ENCODE data around the gene PRDM16. TPM values are rescaled to one million over a fixed set of nuclear protein-coding genes. Genes with fewer than 3 reads are reported as not detected.

The PRDM16 gene
- total RNA-seq, 4 donors from 2014 or later, result 5.4 to 13.2 (median 7.7) TPM

DNA sequence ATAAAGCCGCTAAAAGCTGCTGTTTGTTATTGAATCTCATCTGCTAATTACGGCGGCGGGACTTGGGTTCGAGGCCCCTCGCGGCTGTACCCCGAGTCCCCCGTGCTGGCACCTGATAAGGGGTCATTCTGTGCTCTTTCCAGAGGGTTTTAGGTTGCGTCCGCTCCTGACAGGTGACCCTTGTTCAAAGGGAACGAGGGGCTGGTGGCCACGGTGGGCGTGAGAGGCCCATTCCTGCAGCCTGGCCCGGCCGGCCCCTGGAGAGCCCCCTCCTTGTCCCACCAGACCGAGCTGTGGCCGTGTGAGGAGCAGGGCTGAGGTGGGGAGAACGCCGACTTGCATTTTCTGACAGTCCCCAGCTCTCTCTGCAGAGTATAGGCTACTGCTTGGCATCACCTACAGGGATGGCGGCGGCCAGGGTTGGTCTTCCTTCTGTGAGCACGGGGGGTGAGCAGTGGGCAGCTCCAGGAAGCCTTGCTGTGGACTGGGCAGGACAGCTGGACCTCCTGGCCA is 12.2 kb downstream of the PRDM16 start:
- Histone ChIP-seq H3K27me3 (no peaks in the 10 kb centered on the region), H3K4me1 (no peaks in the 10 kb centered on the region), H3K9me3 (no peaks in the 10 kb centered on the region), H3K27ac (no peak overlapping the region), H3K4me3 (no peak overlapping the region), H3K36me3 (no peaks in the 10 kb centered on the region)
- no peak for DNase-seq
- TF ChIP-seq, protein P1, sequence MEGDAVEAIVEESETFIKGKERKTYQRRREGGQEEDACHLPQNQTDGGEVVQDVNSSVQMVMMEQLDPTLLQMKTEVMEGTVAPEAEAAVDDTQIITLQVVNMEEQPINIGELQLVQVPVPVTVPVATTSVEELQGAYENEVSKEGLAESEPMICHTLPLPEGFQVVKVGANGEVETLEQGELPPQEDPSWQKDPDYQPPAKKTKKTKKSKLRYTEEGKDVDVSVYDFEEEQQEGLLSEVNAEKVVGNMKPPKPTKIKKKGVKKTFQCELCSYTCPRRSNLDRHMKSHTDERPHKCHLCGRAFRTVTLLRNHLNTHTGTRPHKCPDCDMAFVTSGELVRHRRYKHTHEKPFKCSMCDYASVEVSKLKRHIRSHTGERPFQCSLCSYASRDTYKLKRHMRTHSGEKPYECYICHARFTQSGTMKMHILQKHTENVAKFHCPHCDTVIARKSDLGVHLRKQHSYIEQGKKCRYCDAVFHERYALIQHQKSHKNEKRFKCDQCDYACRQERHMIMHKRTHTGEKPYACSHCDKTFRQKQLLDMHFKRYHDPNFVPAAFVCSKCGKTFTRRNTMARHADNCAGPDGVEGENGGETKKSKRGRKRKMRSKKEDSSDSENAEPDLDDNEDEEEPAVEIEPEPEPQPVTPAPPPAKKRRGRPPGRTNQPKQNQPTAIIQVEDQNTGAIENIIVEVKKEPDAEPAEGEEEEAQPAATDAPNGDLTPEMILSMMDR (IDR thresholded peaks at IDR 0.05), result no peak
- no peak for TF ChIP-seq POLR2A (IDR thresholded peaks at IDR 0.05)

DNA sequence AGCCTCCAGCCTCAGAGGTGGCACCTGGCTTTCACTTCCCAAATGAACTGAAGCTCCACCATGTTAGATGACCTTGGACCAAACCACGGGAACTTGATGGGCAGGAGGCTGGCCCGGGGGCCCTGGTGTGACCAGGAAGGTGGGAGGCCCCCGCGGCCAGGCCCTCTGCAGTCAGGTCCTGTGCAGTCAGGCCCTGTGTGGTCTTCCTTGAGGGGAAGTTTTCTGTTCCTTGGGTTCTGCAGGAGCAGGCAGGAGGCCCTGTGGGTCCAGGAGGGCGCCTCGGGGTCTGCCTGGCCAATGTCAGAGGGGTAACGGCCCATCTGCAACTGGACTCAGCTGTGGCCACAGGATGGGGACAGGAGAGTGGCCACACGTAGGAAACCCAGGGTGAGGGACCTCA is 13.0 kb downstream of the PRDM16 start:
- Histone ChIP-seq H3K9me3 (no peaks in the 10 kb centered on the region), H3K27me3 (no peaks in the 10 kb centered on the region), H3K4me3 (no peak overlapping the region), H3K36me3 (no peaks in the 10 kb centered on the region), H3K4me1 (no peaks in the 10 kb centered on the region), H3K27ac (no peak overlapping the region)
- no peak for TF ChIP-seq POLR2A (IDR thresholded peaks at IDR 0.05)
- TF ChIP-seq, protein P1 (IDR thresholded peaks at IDR 0.05), result no peak
- no peak for DNase-seq

DNA sequence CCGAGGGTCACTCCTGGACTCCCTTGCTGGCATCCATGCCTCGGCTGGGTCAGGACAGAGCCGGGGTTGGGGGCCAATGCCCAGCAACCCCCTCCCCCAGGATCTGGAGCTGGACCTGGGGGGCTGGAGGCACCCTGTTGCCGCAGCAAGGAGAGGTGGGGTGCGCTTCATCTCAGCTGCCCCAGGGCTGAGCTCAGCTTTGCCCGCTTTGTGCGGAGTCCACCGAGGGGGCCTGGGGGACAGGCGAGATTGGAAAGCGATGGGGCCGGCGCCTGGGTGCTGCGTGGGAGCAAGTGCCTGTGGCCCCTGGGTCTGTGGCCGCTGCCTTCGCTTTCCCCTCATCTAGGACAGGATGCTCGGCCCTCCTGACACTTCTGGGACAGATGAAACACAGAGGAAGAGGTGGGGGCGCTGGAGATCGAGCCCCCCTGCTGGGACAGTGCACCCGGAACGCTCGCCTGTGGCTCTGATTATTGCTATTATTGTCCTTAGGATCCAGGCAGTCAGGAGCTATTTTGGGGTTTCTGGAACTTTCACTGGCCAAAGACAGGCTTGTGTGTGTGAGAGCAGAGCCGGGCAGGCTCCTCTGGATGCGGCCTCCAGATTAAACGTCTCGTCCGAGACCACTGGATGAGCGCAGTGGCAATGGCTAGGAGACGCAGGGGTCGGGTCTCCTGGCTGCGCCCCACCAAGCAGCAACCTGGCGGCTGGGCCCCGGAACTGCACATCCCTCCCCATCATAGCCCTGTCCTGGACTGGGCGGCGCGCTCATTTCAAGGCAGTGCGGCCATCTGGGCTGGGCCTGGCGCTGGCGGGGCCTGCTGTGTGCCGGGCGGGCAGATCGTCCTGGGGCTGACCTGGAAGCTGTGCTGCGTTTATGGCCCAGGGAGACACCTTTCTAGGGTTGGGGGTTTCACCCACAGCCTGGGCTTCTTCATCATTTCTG is 13.8 kb downstream of the PRDM16 start:
- Histone ChIP-seq H3K4me3 (no peak overlapping the region), H3K27ac (no peak overlapping the region), H3K27me3 (no peaks in the 10 kb centered on the region), H3K9me3 (no peaks in the 10 kb centered on the region), H3K36me3 (no peaks in the 10 kb centered on the region), H3K4me1 (no peaks in the 10 kb centered on the region)
- no peak for TF ChIP-seq POLR2A (IDR thresholded peaks at IDR 0.05)
- TF ChIP-seq, protein P1 (IDR thresholded peaks at IDR 0.05), result no peak
- no peak for DNase-seq

DNA sequence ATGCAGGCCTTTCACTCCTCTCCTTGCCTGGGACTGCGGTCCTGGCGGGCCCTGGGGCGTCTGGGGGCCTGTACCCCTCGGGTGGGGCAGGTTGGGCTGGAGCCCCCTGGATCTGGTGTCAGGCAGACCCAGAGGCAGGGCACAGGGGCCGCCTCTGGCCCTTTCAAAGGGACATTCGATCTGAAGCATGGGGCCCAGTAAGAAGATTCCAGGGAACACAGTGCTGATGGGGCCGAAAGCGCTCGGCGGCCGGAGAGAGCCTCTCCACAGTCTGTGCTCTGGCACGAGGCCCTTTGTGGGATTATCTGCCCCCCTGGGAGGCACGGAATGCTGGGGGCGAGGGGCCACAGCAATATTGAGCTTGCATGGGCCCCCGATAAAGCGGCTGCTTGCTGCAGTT is 15.2 kb downstream of the PRDM16 start:
- no peaks in the 10 kb centered on the region for H3K27me3 ChIP-seq
- no peaks in the 10 kb centered on the region for H3K36me3 ChIP-seq
- H3K4me3 ChIP-seq, result no peak overlapping the region
- H3K27ac ChIP-seq, result no peak overlapping the region
- DNase-seq, result no peak
- H3K4me1 ChIP-seq, result no peaks in the 10 kb centered on the region
- no peaks in the 10 kb centered on the region for H3K9me3 ChIP-seq
- TF ChIP-seq, protein P1 (IDR thresholded peaks at IDR 0.05), result no peak
- no peak for TF ChIP-seq POLR2A (IDR thresholded peaks at IDR 0.05)

DNA sequence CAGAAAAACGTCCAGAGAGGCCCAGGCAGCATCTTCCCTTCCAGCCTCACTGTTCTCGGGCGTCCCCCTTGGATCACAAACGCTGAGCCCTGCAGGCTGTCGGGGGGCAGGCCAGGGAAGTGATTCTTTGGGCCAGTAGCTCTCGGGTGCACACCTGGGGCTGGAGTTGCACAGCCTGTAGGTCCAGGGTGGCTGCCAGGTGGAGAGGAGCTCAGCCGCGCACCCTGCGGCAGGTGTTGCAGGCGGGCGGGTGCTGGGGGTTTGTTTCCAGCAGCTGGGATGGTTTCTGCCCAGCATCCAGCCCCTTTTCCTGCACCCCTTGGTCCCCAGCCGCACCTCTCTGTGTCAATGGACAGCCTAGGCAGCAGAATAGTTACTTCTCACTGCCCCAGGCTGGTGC is 15.7 kb downstream of the PRDM16 start:
- Histone ChIP-seq H3K4me3 (no peak overlapping the region), H3K9me3 (no peaks in the 10 kb centered on the region), H3K36me3 (no peaks in the 10 kb centered on the region), H3K27ac (no peak overlapping the region), H3K27me3 (no peaks in the 10 kb centered on the region), H3K4me1 (no peaks in the 10 kb centered on the region)
- TF ChIP-seq, protein P1 (IDR thresholded peaks at IDR 0.05), result no peak
- TF ChIP-seq POLR2A (IDR thresholded peaks at IDR 0.05), result no peak
- DNase-seq, result no peak
